22Rv1 (cell line): ENCODE measurements around the gene CNTN4.

Experiments used
- ZFX ChIP-seq: fragments of 450-650 bp; IDR thresholded peaks from 2 replicates; pipeline ENCODE4 v1.6.1; 2017; ENCODE audit warnings: antibody characterized with exemption, borderline replicate concordance
- TF ChIP-seq, protein P1 (sequence below): fragments of 450-650 bp; IDR thresholded peaks from 2 replicates; pipeline ENCODE4 v1.5.1; 2017; ENCODE audit warnings: mild to moderate bottlenecking

DNA sequence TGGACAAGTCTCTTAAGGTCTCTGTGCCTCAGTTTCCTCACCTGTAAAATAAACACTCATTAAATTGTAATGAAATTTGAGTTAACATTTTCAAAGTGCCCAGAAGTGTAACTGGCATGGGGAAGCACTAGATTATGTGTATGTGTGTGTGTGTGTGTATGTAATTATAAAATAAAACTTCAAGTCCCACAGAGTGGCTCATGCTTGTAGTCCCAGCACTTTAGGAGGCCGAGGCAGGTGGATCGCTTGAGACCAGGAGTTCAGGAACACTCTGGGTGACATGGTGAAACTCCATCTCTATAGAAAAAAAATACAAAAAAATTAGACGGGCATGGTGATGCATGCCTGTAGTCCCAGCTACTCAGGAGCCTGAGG, 608.2 kb downstream of the CNTN4 start:
- TF ChIP-seq, protein P1, sequence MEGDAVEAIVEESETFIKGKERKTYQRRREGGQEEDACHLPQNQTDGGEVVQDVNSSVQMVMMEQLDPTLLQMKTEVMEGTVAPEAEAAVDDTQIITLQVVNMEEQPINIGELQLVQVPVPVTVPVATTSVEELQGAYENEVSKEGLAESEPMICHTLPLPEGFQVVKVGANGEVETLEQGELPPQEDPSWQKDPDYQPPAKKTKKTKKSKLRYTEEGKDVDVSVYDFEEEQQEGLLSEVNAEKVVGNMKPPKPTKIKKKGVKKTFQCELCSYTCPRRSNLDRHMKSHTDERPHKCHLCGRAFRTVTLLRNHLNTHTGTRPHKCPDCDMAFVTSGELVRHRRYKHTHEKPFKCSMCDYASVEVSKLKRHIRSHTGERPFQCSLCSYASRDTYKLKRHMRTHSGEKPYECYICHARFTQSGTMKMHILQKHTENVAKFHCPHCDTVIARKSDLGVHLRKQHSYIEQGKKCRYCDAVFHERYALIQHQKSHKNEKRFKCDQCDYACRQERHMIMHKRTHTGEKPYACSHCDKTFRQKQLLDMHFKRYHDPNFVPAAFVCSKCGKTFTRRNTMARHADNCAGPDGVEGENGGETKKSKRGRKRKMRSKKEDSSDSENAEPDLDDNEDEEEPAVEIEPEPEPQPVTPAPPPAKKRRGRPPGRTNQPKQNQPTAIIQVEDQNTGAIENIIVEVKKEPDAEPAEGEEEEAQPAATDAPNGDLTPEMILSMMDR, result no peak
- TF ChIP-seq ZFX, result no peak
